Activated T-cell treated with anti-CD3 and anti-CD28 coated beads for 4 hours (primary cell): ENCODE data around the gene GID4.
A peak's percentile ranks its signal among the peaks of the same experiment; 100 is the strongest.

ENCODE experiments used
- DNase-seq: peaks from one replicate; pipeline ENCODE4 v3.0.0-alpha.2; 2020

The GID4 gene

GRCh38 chr17:18017958-18018357 is 21.2 kb upstream of the GID4 start:
- DNase-seq, result no peak

- no peak for DNase-seq
Measured at GRCh38 chr17:18018411-18018921, 20.7 kb upstream of the GID4 start.

GRCh38 chr17:18019838-18020154 is 19.4 kb upstream of the GID4 start:
- DNase-seq, result no peak

- no peak for DNase-seq
Measured at GRCh38 chr17:18020971-18021370, 18.2 kb upstream of the GID4 start.

- DNase-seq, result no peak
Measured at GRCh38 chr17:18021372-18021771, 17.8 kb upstream of the GID4 start.

GRCh38 chr17:18025241-18025944 is 13.8 kb upstream of the GID4 start:
- peak; percentile 11 for DNase-seq

- no peak for DNase-seq
Measured at GRCh38 chr17:18025945-18026776, 13.0 kb upstream of the GID4 start.

GRCh38 chr17:18027280-18027679 is 11.9 kb upstream of the GID4 start:
- no peak for DNase-seq

- no peak for DNase-seq
Measured at GRCh38 chr17:18028114-18028951, 10.9 kb upstream of the GID4 start.

GRCh38 chr17:18028952-18029540 is 10.2 kb upstream of the GID4 start:
- DNase-seq, result no peak

- no peak for DNase-seq
Measured at GRCh38 chr17:18031955-18032354, 7.3 kb upstream of the GID4 start.

GRCh38 chr17:18033442-18034099 is 5.6 kb upstream of the GID4 start:
- DNase-seq, result peak; percentile 40

- DNase-seq, result no peak
Measured at GRCh38 chr17:18035704-18036103, 3.5 kb upstream of the GID4 start.

- DNase-seq, result no peak
Measured at GRCh38 chr17:18037486-18037885, 1.7 kb upstream of the GID4 start.

GRCh38 chr17:18038149-18038850 is 908 bp upstream of the GID4 start:
- peak; percentile 4 for DNase-seq

GRCh38 chr17:18039535-18040260 is 490 bp downstream of the GID4 start:
- no peak for DNase-seq

- DNase-seq, result no peak
Measured at GRCh38 chr17:18040261-18040858, 1.2 kb downstream of the GID4 start.

- DNase-seq, result no peak
Measured at GRCh38 chr17:18041776-18042175, 2.6 kb downstream of the GID4 start.

GRCh38 chr17:18042983-18043382 is 3.8 kb downstream of the GID4 start:
- no peak for DNase-seq

GRCh38 chr17:18043491-18043890 is 4.3 kb downstream of the GID4 start:
- no peak for DNase-seq

- DNase-seq, result no peak
Measured at GRCh38 chr17:18044609-18045008, 5.4 kb downstream of the GID4 start.
